Measurements from ENCODE around the gene PLEKHA5.
A peak's percentile ranks its signal among the peaks of the same experiment; 100 is the strongest.

Gene PLEKHA5

GRCh38 chr12:19234171-19234704 lies 104.7 kb downstream of the PLEKHA5 start:
- no peak for DNase-seq (ENCODE audit: low read depth, low spot score)

DNA sequence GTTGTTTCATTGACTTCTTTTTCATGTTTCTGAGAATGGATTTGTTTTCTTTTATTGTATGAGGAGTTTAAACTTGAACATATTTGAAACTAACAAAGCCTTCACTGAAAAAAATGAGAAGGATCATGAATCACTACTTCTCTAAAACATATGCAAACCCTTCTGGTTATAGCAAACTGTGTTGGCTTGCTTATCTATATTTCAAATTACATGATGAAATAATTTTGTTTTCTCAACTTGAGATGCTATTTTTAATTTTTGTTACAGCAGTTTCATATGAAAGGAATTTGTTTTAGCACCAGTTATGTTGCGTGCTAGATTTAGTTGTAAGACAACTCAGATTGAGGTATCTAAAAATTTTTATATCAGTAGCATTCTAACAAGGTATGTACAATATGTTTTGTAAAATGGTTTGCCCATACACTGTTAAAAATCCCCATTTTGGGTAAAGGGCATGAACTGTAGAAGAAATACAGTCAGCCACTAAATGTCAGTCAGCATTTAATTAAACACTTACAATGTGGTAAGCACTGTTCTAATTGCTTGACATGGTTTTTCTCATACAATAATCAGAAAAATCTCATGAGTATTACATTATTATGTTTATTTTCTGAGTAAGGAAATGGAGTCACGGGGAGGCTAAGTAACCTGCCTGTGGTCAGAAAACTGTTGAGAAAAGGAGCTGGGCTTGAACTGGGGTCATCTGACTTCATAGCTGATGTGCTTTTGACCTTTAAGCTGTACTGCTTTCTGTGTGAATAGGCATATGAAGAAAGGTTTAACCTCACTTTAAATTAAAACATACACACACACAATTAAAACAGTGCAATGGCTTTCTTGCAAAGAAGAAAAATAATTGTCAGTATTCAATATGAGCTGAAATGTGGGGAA lies 105.7 kb downstream of the PLEKHA5 start:
- no peak for DNase-seq (ENCODE audit: low read depth, low spot score)

GRCh38 chr12:19236656-19237055 lies 107.1 kb downstream of the PLEKHA5 start:
- no peak for DNase-seq (ENCODE audit: low read depth, low spot score)

GRCh38 chr12:19238540-19238939 lies 109.0 kb downstream of the PLEKHA5 start:
- no peak for DNase-seq (ENCODE audit: low read depth, low spot score)

DNA sequence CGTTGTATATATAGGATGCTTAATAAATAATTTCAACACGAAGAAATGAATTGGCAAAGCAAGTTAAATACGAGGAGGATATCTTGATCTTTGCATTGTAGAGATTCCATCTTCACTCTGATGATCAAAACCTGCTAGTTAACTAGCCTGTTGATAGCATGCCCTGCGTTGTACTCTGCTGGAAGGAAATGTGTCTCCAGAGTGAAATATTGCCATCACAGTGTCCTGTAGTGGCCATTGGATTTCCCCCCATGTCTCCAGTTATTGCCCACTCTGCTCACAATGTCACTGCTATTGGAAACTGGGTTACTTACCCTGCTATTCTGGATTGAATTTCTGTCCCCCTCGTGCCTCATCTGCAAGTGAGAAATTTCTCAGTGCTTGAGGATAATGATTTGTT lies 109.6 kb downstream of the PLEKHA5 start:
- DNase-seq (ENCODE audit: low read depth, low spot score), result no peak

GRCh38 chr12:19239616-19240234 lies 110.2 kb downstream of the PLEKHA5 start:
- no peak for DNase-seq (ENCODE audit: low read depth, low spot score)

GRCh38 chr12:19242581-19242980 lies 113.0 kb downstream of the PLEKHA5 start:
- DNase-seq (ENCODE audit: low read depth, low spot score), result no peak

DNA sequence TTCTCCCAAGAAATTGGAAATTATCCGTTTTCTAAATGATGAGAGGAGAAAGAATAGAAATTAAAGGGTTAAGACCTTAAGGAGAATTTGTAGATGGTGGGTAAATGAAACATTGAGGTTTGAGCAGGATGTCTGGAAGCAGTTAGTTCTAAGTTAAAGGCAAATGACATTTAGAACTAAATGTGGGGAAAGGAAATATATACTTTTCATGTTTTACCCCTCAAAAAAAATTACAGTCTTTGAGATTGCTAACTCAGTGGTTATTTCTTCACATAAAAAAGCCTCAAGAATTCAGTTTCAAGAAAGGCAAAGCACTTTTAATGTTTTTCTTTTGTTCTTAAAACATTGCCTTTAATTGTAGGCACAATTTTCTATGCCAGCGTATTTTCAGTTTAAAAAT lies 114.0 kb downstream of the PLEKHA5 start:
- no peak for DNase-seq (ENCODE audit: low read depth, low spot score)

GRCh38 chr12:19244312-19244711 lies 114.8 kb downstream of the PLEKHA5 start:
- DNase-seq (ENCODE audit: low read depth, low spot score), result no peak

DNA sequence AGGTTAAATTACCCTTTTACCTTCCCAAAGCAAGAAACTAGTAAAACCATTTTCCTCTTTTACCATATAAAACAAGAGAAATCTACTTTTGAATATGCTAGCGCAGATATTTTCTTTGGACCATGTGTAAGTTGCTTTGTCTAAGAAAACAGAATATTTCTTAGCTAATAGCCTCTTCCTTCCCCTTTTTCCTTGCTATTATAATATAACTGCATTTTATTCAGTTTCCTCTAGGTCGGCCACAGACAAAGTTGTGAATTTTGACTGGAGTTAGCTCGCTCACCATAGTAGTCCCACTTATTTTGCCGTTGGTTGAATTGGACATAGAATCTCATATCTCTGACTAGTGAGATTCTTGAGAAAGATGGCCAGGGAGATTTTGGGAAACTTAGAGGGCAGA lies 115.6 kb downstream of the PLEKHA5 start:
- DNase-seq (ENCODE audit: low read depth, low spot score), result no peak

GRCh38 chr12:19245666-19246065 lies 116.1 kb downstream of the PLEKHA5 start:
- no peak for DNase-seq (ENCODE audit: low read depth, low spot score)

- DNase-seq (ENCODE audit: low read depth, low spot score), result no peak
Measured at GRCh38 chr12:19246933-19247332, 117.4 kb downstream of the PLEKHA5 start.

DNA sequence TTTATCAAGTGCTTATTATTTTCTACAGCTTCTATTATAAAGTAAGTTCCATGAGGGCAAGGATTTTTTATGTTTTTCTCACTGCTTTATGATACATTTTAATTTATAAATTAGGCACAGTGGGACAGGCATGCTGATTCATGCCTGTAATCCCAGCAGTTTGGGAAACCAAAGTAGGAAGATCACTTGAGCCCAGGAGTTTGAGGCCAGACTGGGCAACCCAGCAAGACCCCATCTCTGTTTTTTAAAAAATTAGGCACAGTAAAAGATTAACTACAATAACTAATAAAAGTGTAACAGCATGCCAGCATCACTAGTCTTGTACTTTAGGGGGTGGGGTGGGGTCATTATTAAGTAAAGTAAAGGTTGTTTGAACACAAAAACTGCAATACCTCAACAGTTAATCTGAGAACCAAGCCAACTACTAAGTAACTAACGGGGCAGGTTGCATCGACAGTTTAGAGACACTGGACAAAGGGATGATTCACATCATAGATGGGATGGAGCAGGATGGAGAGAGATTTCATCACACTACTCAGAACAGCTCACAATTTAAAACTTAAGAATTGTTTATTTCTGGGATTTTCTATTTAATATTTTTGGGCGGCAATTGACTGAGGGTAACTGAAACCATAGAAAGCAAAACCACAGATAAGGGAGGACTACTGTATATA lies 119.5 kb downstream of the PLEKHA5 start:
- DNase-seq (ENCODE audit: low read depth, low spot score), result no peak

GRCh38 chr12:19251481-19252132 lies 122.1 kb downstream of the PLEKHA5 start:
- no peak for DNase-seq (ENCODE audit: low read depth, low spot score)

GRCh38 chr12:19260135-19260534 lies 130.6 kb downstream of the PLEKHA5 start:
- DNase-seq (ENCODE audit: low read depth, low spot score), result no peak

DNA sequence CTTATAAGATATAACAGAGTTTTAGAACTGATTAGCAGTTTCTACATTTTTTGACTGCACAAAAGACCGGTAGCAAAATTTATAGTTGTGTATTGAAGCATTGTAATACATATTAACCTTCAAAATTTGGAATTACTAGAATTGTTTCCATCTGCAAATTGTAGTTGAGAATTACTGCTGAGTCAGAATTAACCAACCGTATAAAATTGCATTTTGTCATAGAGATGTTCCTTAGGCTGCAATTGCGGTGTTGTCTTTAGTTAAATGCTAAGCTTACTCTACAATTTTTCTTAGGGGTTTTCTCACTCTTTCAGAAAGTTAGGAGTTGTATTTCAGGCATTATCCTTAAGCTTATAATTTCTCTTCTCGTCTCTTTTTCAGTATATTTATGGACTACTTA lies 132.2 kb downstream of the PLEKHA5 start:
- DNase-seq (ENCODE audit: low read depth, low spot score), result no peak

DNA sequence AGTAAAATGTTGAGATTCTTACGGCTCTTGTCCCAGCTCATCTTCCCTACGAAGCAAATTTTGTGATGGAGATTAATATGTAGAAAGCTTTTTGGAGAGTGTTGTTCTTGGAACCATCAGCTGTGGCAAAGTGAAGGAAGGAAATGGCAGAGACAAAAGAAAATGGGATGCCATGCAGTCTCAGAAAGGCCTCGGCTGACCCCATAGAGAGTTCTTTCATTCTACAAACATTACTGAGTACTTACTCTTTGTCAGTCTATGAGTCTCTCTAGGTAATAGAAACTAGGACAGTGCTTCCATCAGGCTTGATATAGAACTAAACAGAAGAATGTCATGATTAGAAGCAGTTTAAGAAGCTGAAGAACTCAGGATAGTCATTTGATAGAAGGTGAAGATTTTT lies 134.1 kb downstream of the PLEKHA5 start:
- no peak for DNase-seq (ENCODE audit: low read depth, low spot score)

GRCh38 chr12:19273482-19274330 lies 144.2 kb downstream of the PLEKHA5 start:
- peak; percentile 89 for DNase-seq (ENCODE audit: low read depth, low spot score)

GRCh38 chr12:19276767-19277166 lies 147.2 kb downstream of the PLEKHA5 start:
- DNase-seq (ENCODE audit: low read depth, low spot score), result no peak

DNA sequence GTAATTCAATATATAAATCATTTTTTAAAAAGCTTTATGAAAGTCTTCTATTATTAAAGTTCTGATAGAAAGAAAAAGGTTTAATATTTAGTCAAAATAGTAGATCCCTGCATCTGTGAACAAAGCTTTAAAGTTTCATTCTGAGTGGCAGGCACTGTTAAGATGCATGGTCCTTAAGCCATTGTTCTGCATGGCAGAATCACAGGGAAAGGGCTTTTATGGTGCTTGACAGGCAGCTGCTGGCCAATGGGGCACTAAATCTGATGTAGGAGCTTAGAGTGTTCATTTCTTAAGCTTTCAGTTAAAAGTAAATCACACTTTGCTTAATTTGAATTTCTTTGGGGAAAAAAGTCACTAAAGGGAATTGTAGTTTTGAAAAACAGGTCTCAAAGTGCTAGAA lies 148.2 kb downstream of the PLEKHA5 start:
- DNase-seq (ENCODE audit: low read depth, low spot score), result no peak

GRCh38 chr12:19278407-19278806 lies 148.9 kb downstream of the PLEKHA5 start:
- DNase-seq (ENCODE audit: low read depth, low spot score), result no peak
